Measurements from ENCODE around the gene ARHGAP31. TPM values are rescaled to one million over a fixed set of nuclear protein-coding genes. Genes with fewer than 3 reads are reported as not detected.

Gene ARHGAP31
- total and polyA plus RNA-seq, 10 of the 15 experiments (the other 5 are each of a cell fraction or from before 2014, with no cell fraction given): 0.97 to 29.8 (median 10.3) TPM

GRCh38 chr3:119382134-119382533 lies 88.0 kb downstream of the ARHGAP31 start:
- BruUV-seq (replicated peaks): no TSS peak
- WGBS (ENCODE audit: insufficient coverage, insufficient replicate concordance, low lambda C conversion rate, missing lambda C conversion rate): 94% methylated on average over 7 of the region's 7 CpGs
- Histone ChIP-seq H4K20me1 (ENCODE audit: control insufficient read depth, insufficient read depth) (no peaks in the 10 kb centered on the region), H3K79me2 (ENCODE audit: control insufficient read depth, insufficient read depth, low read length) (no peaks in the 10 kb centered on the region), H2AFZ (ENCODE audit: control insufficient read depth, low read depth, low read length) (no peak overlapping the region), H3K4me1 (ENCODE audit: control insufficient read depth, insufficient read depth, low read length) (no peaks in the 10 kb centered on the region), H3K4me3 (no peak overlapping the region), H3K36me3 (ENCODE audit: control insufficient read depth in 2 of 2, insufficient read depth in 2 of 2, low read length in 1 of 2) (peaks cover 1 to 16% of the 10 kb centered on the region in 2 experiments; a peak in 3 of 4 replicates), H3K9me3 (replicated peaks; ENCODE audit: control insufficient read depth, insufficient read depth, low read length) (no peaks in the 10 kb centered on the region), H3K27me3 (replicated peaks in 1 of 2; ENCODE audit: control insufficient read depth in 2 of 2, insufficient read depth in 2 of 2, low read length in 1 of 2) (no peaks in the 10 kb centered on the region), H3K27ac (ENCODE audit: control insufficient read depth, insufficient read depth) (no peak overlapping the region), H3K4me2 (ENCODE audit: control insufficient read depth, insufficient read depth) (no peak overlapping the region), H3K9ac (ENCODE audit: control insufficient read depth, insufficient read depth, low read length) (no peak overlapping the region)
- in situ Hi-C loops (cut with MboI): no loop called here
- no peak for DNase-seq (ENCODE audit: low read depth, low spot score)
- no peak for ATAC-seq
- SMC1A ChIA-PET (ENCODE audit: uncharacterized antibody, unreplicated experiment): no interaction called here
- CTCF ChIA-PET: interaction anchor here (0.8 kb wide), 1 partner anchor 291 kb away, joined by 3 read pairs; no protein-coding TSS in a partner anchor
- no peak for FAIRE-seq
- intact Hi-C loops (cut with micrococcal nuclease; ENCODE audit: unreplicated experiment): no loop called here
- RAD21 ChIA-PET (ENCODE audit: unreplicated experiment): no interaction called here
- POLR2A ChIA-PET: no interaction called here
- TF ChIP-seq BMI1 (IDR thresholded peaks at IDR 0.05; ENCODE audit: borderline replicate concordance): no peak
- no peak for TF ChIP-seq PML (IDR thresholded peaks at IDR 0.05; ENCODE audit: low read length)
- TF ChIP-seq MYB (IDR thresholded peaks at IDR 0.05; ENCODE audit: borderline replicate concordance, low read depth, low read length): no peak
- no peak for TF ChIP-seq ZNF24 (IDR thresholded peaks at IDR 0.05)
- TF ChIP-seq, protein P1, sequence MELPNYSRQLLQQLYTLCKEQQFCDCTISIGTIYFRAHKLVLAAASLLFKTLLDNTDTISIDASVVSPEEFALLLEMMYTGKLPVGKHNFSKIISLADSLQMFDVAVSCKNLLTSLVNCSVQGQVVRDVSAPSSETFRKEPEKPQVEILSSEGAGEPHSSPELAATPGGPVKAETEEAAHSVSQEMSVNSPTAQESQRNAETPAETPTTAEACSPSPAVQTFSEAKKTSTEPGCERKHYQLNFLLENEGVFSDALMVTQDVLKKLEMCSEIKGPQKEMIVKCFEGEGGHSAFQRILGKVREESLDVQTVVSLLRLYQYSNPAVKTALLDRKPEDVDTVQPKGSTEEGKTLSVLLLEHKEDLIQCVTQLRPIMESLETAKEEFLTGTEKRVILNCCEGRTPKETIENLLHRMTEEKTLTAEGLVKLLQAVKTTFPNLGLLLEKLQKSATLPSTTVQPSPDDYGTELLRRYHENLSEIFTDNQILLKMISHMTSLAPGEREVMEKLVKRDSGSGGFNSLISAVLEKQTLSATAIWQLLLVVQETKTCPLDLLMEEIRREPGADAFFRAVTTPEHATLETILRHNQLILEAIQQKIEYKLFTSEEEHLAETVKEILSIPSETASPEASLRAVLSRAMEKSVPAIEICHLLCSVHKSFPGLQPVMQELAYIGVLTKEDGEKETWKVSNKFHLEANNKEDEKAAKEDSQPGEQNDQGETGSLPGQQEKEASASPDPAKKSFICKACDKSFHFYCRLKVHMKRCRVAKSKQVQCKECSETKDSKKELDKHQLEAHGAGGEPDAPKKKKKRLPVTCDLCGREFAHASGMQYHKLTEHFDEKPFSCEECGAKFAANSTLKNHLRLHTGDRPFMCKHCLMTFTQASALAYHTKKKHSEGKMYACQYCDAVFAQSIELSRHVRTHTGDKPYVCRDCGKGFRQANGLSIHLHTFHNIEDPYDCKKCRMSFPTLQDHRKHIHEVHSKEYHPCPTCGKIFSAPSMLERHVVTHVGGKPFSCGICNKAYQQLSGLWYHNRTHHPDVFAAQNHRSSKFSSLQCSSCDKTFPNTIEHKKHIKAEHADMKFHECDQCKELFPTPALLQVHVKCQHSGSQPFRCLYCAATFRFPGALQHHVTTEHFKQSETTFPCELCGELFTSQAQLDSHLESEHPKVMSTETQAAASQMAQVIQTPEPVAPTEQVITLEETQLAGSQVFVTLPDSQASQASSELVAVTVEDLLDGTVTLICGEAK (IDR thresholded peaks at IDR 0.05; ENCODE audit: borderline replicate concordance): no peak
- TF ChIP-seq MTA2 (IDR thresholded peaks at IDR 0.05; ENCODE audit: low read depth): no peak
- no peak for TF ChIP-seq CBX5 (IDR thresholded peaks at IDR 0.05; ENCODE audit: low read depth)
- TF ChIP-seq, protein P2, sequence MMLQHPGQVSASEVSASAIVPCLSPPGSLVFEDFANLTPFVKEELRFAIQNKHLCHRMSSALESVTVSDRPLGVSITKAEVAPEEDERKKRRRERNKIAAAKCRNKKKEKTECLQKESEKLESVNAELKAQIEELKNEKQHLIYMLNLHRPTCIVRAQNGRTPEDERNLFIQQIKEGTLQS (IDR thresholded peaks at IDR 0.05; ENCODE audit: borderline replicate concordance, extremely low read depth, low read depth, low read length): no peak
- TF ChIP-seq IRF4 (IDR thresholded peaks at IDR 0.05; ENCODE audit: low read depth, low read length): no peak
- TF ChIP-seq SMAD1 (IDR thresholded peaks at IDR 0.05; ENCODE audit: low read depth, partially characterized antibody): no peak
- TF ChIP-seq, protein P3, sequence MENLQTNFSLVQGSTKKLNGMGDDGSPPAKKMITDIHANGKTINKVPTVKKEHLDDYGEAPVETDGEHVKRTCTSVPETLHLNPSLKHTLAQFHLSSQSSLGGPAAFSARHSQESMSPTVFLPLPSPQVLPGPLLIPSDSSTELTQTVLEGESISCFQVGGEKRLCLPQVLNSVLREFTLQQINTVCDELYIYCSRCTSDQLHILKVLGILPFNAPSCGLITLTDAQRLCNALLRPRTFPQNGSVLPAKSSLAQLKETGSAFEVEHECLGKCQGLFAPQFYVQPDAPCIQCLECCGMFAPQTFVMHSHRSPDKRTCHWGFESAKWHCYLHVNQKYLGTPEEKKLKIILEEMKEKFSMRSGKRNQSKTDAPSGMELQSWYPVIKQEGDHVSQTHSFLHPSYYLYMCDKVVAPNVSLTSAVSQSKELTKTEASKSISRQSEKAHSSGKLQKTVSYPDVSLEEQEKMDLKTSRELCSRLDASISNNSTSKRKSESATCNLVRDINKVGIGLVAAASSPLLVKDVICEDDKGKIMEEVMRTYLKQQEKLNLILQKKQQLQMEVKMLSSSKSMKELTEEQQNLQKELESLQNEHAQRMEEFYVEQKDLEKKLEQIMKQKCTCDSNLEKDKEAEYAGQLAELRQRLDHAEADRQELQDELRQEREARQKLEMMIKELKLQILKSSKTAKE (IDR thresholded peaks at IDR 0.05; ENCODE audit: low read depth, poor library complexity, severe bottlenecking): no peak
- TF ChIP-seq TBL1XR1 (IDR thresholded peaks at IDR 0.05; ENCODE audit: low read depth, low read length): no peak
- no peak for TF ChIP-seq EZH2 (IDR thresholded peaks at IDR 0.05; ENCODE audit: borderline replicate concordance, control insufficient read depth, low read depth, low read length)
- TF ChIP-seq, protein P4, sequence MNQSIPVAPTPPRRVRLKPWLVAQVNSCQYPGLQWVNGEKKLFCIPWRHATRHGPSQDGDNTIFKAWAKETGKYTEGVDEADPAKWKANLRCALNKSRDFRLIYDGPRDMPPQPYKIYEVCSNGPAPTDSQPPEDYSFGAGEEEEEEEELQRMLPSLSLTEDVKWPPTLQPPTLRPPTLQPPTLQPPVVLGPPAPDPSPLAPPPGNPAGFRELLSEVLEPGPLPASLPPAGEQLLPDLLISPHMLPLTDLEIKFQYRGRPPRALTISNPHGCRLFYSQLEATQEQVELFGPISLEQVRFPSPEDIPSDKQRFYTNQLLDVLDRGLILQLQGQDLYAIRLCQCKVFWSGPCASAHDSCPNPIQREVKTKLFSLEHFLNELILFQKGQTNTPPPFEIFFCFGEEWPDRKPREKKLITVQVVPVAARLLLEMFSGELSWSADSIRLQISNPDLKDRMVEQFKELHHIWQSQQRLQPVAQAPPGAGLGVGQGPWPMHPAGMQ (IDR thresholded peaks at IDR 0.05; ENCODE audit: borderline replicate concordance): no peak
- no peak for TF ChIP-seq ZNF622 (IDR thresholded peaks at IDR 0.05)
